IMR-90 (cell line): Measurements from ENCODE around the gene RIMS1. TPM values are rescaled to one million over a fixed set of nuclear protein-coding genes. Genes with fewer than 3 reads are reported as not detected.

Source experiments
- ATAC-seq: fragments of 200-7000 bp; cut with Tn5 transposase; 2 replicates; pipeline ENCODE4 v1.9.1; 2020; ENCODE audit warnings: low read depth, mild to moderate bottlenecking, moderate library complexity
- BruUV-seq: library from RNA; stranded (reverse); fragments of 400-500 nt; replicated peaks from 2 replicates; lab custom pipeline; 2021; lab: Mats Ljungman, UMichigan
- CTCF ChIA-PET: fragments of 300-600 bp; formaldehyde crosslinking; extraction: SDS; loops from one replicate; lab custom pipeline; 2021; ENCODE audit warnings: antibody characterized with exemption; lab: Yijun Ruan, JAX
- POLR2A ChIA-PET: fragments of 300-600 bp; sonication (Branson Sonifier 250); formaldehyde crosslinking; loops from one replicate; lab custom pipeline; 2022; ENCODE audit warnings: antibody characterized with exemption; ENCODE audit not compliant: unreplicated experiment; lab: Charles Lee
- DNase-seq: peaks from one replicate; pipeline ENCODE4 v3.0.0; 2013
- H2AFZ ChIP-seq: replicated peaks from 2 replicates; pipeline ENCODE3; 2013; ENCODE audit warnings: low read length, mild to moderate bottlenecking; ENCODE audit not compliant: poor library complexity
- H2AK5ac ChIP-seq: 2 replicates; pipeline ENCODE4 v1.6.1; 2013; ENCODE audit warnings: low read depth, low read length, inconsistent platforms
- H2AK9ac ChIP-seq: replicated peaks from 2 replicates; pipeline ENCODE3; 2013; ENCODE audit warnings: mild to moderate bottlenecking, low read depth, low read length, moderate library complexity; ENCODE audit not compliant: poor library complexity
- H2BK120ac ChIP-seq: 2 replicates; pipeline ENCODE4 v1.6.1; 2013; ENCODE audit warnings: low read depth, low read length, inconsistent platforms
- H2BK15ac ChIP-seq: 3 replicates; pipeline ENCODE4 v1.6.1; 2013; ENCODE audit warnings: low read depth, low read length, inconsistent platforms
- H2BK20ac ChIP-seq: 2 replicates; pipeline ENCODE4 v1.6.1; 2013; ENCODE audit warnings: low read depth, mild to moderate bottlenecking, inconsistent platforms, low read length, moderate library complexity
- H2BK5ac ChIP-seq: 2 replicates; pipeline ENCODE4 v1.6.1; 2013; ENCODE audit warnings: mild to moderate bottlenecking, low read depth, low read length, inconsistent platforms; ENCODE audit not compliant: poor library complexity, severe bottlenecking
- H3K14ac ChIP-seq: replicated peaks from 2 replicates; pipeline ENCODE4 v1.6.1; 2013; ENCODE audit warnings: low read depth, low read length, inconsistent platforms
- H3K18ac ChIP-seq: 2 replicates; pipeline ENCODE4 v1.6.1; 2013; ENCODE audit warnings: low read depth, low read length, control low read depth
- H3K23ac ChIP-seq: 2 replicates; pipeline ENCODE4 v1.6.1; 2013; ENCODE audit warnings: low read depth, low read length, inconsistent platforms
- H3K27ac ChIP-seq: 2 replicates; pipeline ENCODE4 v1.5.1; 2013; ENCODE audit warnings: mild to moderate bottlenecking, control low read depth, low read length; ENCODE audit not compliant: insufficient read depth
- H3K27me3 ChIP-seq: 2 replicates; pipeline ENCODE4 v1.6.1; 2013; ENCODE audit warnings: low read length; ENCODE audit not compliant: control insufficient read depth, insufficient read depth
- H3K36me3 ChIP-seq: 2 replicates; pipeline ENCODE4 v1.6.1; 2013; ENCODE audit warnings: low read length, mixed read lengths; ENCODE audit not compliant: control insufficient read depth, insufficient read depth
- H3K4ac ChIP-seq: 2 replicates; pipeline ENCODE4 v1.6.1; 2013; ENCODE audit warnings: low read depth, low read length, inconsistent platforms
- H3K4me1 ChIP-seq: 2 replicates; pipeline ENCODE4 v1.6.1; 2013; ENCODE audit warnings: low read length, mixed read lengths; ENCODE audit not compliant: control insufficient read depth, insufficient read depth
- H3K4me2 ChIP-seq: 2 replicates; pipeline ENCODE4 v1.6.1; 2013; ENCODE audit warnings: low read depth, mild to moderate bottlenecking, control low read depth, low read length, moderate library complexity
- H3K4me3 ChIP-seq: 2 replicates; pipeline ENCODE4 v1.5.1; 2013; ENCODE audit warnings: low read depth, mild to moderate bottlenecking, control low read depth, low read length, moderate library complexity; ENCODE audit not compliant: insufficient read depth
- H3K56ac ChIP-seq: 2 replicates; pipeline ENCODE4 v1.6.1; 2013; ENCODE audit warnings: low read length, inconsistent platforms; ENCODE audit not compliant: insufficient read depth; ENCODE audit errors: extremely low read depth
- H3K79me1 ChIP-seq, 2 experiments: 2 replicates each; pipeline ENCODE4 v1.6.1; 2013; ENCODE audit warnings: low read length in 2 of 2, inconsistent platforms in 1 of 2, low read depth in 1 of 2
- H3K9ac ChIP-seq: 2 replicates; pipeline ENCODE4 v1.6.1; 2013; ENCODE audit warnings: low read depth, low read length, control low read depth
- H3K9me1 ChIP-seq: 2 replicates; pipeline ENCODE4 v1.6.1; 2013; ENCODE audit warnings: low read length, inconsistent platforms; ENCODE audit not compliant: insufficient read depth
- H3K9me3 ChIP-seq: 2 replicates; pipeline ENCODE4 v1.6.1; 2013; ENCODE audit warnings: low read length; ENCODE audit not compliant: control insufficient read depth, insufficient read depth
- H4K20me1 ChIP-seq: 2 replicates; pipeline ENCODE4 v1.6.1; 2013; ENCODE audit warnings: low read length, inconsistent platforms; ENCODE audit not compliant: insufficient read depth
- H4K5ac ChIP-seq: 2 replicates; pipeline ENCODE4 v1.6.1; 2013; ENCODE audit warnings: mild to moderate bottlenecking, low read depth, low read length, control low read depth
- H4K8ac ChIP-seq, 2 experiments: 2 replicates each; pipeline ENCODE4 v1.6.1; 2013; ENCODE audit warnings: low read depth in 2 of 2, low read length in 2 of 2, control low read depth in 1 of 2, inconsistent platforms in 1 of 2
- H4K91ac ChIP-seq: 2 replicates; pipeline ENCODE4 v1.6.1; 2013; ENCODE audit warnings: low read depth, low read length, inconsistent platforms; ENCODE audit not compliant: insufficient read depth
- BHLHE40 ChIP-seq: fragments of 150-350 bp; IDR thresholded peaks from 2 replicates; pipeline ENCODE4 v1.6.1; 2016; ENCODE audit warnings: mild to moderate bottlenecking, low read depth, low read length
- CEBPB ChIP-seq: IDR thresholded peaks from 2 replicates; pipeline ENCODE4 v1.6.1; 2012; ENCODE audit warnings: low read depth, low read length, improper control_type of control experiment
- CHD1 ChIP-seq: IDR thresholded peaks from 2 replicates; pipeline ENCODE4 v1.6.1; 2012; ENCODE audit warnings: low read depth, low read length, improper control_type of control experiment
- FOS ChIP-seq: fragments of 150-350 bp; IDR thresholded peaks from 2 replicates; pipeline ENCODE4 v1.6.1; 2016; ENCODE audit warnings: low read depth, low read length
- MAFK ChIP-seq: IDR thresholded peaks from 2 replicates; pipeline ENCODE4 v1.6.1; 2012; ENCODE audit warnings: low read depth, low read length, improper control_type of control experiment
- MXI1 ChIP-seq: IDR thresholded peaks from 2 replicates; pipeline ENCODE4 v1.6.1; 2012; ENCODE audit warnings: low read depth, mild to moderate bottlenecking, low read length, moderate library complexity, borderline replicate concordance
- NFE2L2 ChIP-seq: fragments of 150-350 bp; IDR thresholded peaks from 2 replicates; pipeline ENCODE4 v1.6.1; 2016; ENCODE audit warnings: low read depth, mild to moderate bottlenecking, low read length
- POLR2A ChIP-seq: IDR thresholded peaks from 2 replicates; pipeline ENCODE4 v1.6.1; 2012; ENCODE audit warnings: mild to moderate bottlenecking, low read depth, low read length
- RAD21 ChIP-seq: IDR thresholded peaks from 2 replicates; pipeline ENCODE4 v1.6.1; 2012; ENCODE audit warnings: low read length, improper control_type of control experiment
- RCOR1 ChIP-seq: IDR thresholded peaks from 2 replicates; pipeline ENCODE4 v1.6.1; 2012; ENCODE audit warnings: mild to moderate bottlenecking, low read length, improper control_type of control experiment; ENCODE audit not compliant: insufficient replicate concordance
- RFX5 ChIP-seq: IDR thresholded peaks from 2 replicates; pipeline ENCODE4 v1.8.0; 2012; ENCODE audit warnings: low read depth, mild to moderate bottlenecking, low read length, moderate library complexity
- WGBS, 2 experiments: methylation state at CpG; one replicate each; pipeline versions ENCODE4 v1.1.5 to v1.1.7; 2013; ENCODE audit warnings: missing lambda C conversion rate in 2 of 2; ENCODE audit not compliant: insufficient read length in 1 of 2; ENCODE audit errors: extremely low coverage in 2 of 2; 5-methylcytosine and 5-hydroxymethylcytosine counted together
- dilution Hi-C: fragments of 300-500 bp; cut with HindIII; formaldehyde crosslinking; loops from one replicate; pipeline ENCODE4 v1.14.3; 2018; ENCODE audit warnings: low sequenced_read_pairs; ENCODE audit not compliant: unreplicated experiment
- in situ Hi-C: fragments of 300-500 bp; cut with MboI; formaldehyde crosslinking; loops from 3 replicates; pipeline ENCODE4 v1.14.3; 2019; ENCODE audit warnings: low sequenced_read_pairs, inconsistent platforms, mixed read lengths
- intact Hi-C: fragments of 100-400 bp; cut with micrococcal nuclease; formaldehyde crosslinking; loops from 2 replicates; pipeline ENCODE4 v1.10.0; 2022
- polyA plus RNA-seq, 3 experiments: library from polyadenylated mRNA; depleted of rRNA; stranded (reverse); fragments of >200 nt; gene quantifications; 2 replicates each; pipeline ENCODE4 v1.2.3, GENCODE V29; 2012; ENCODE audit warnings: low replicate concordance in 1 of 3
- total RNA-seq: library from RNA; depleted of rRNA; stranded (reverse); fragments of >200 nt; gene quantifications from 2 replicates; pipeline ENCODE4 v1.2.3, GENCODE V29; 2012
- TF ChIP-seq, protein P1 (sequence below): fragments of 150-350 bp; IDR thresholded peaks from 2 replicates; pipeline ENCODE4 v1.6.1; 2016; ENCODE audit warnings: low read depth, mild to moderate bottlenecking, low read length, moderate library complexity, borderline replicate concordance
- TF ChIP-seq, protein P2 (sequence below): conservative IDR thresholded peaks from 2 replicates; pipeline ENCODE4 v1.5.1; 2012; ENCODE audit warnings: mild to moderate bottlenecking, low read depth, low read length, improper control_type of control experiment

Gene RIMS1
- total and polyA plus RNA-seq, 2 of the 4 experiments (the other 2 are of a cell fraction), result 0.44 to 3.8 TPM

DNA sequence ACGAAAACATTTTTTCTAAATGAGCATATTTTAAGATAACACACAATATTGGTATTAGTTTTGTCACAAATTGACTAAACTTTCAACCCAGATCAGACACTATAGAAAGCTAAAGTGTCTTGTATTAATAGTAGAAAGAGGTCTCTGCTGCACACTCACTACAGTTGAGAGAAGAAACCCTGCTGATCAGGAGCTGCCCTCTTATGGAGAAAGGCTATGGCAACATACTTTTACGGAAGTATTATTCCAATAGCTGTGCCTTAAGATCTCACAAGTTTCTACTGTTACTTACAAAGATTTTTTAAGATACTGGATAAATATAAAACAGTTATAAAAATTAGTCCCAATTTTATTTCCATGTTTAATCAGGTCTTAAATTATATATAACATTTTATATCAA lies 155.7 kb downstream of the RIMS1 start:
- intact Hi-C loops, result no loop called here
- Histone ChIP-seq H3K4me2 (no peak overlapping the region), H3K4me1 (no peaks in the 10 kb centered on the region), H3K4me3 (no peak overlapping the region), H2BK120ac (no peak overlapping the region), H4K20me1 (no peaks in the 10 kb centered on the region), H3K9ac (no peak overlapping the region), H2BK20ac (no peak overlapping the region), H3K18ac (no peak overlapping the region), H4K5ac (no peak overlapping the region), H4K91ac (no peak overlapping the region), H4K8ac (no peak overlapping the region), H3K4ac (no peak overlapping the region), H2BK5ac (no peak overlapping the region), H2AK5ac (no peak overlapping the region), H2BK15ac (no peak overlapping the region), H3K9me3 (no peaks in the 10 kb centered on the region), H3K56ac (no peak overlapping the region), H3K23ac (no peak overlapping the region), H3K14ac (no peak overlapping the region), H3K36me3 (no peaks in the 10 kb centered on the region), H3K9me1 (no peaks in the 10 kb centered on the region), H2AFZ (no peak overlapping the region), H3K79me1 (no peaks in the 10 kb centered on the region), H3K27me3 (no peaks in the 10 kb centered on the region), H2AK9ac (no peak overlapping the region), H3K27ac (no peak overlapping the region)
- POLR2A ChIA-PET, result no interaction called here
- no peak for DNase-seq
- no CpG with 5 or more reads among the region's 2 CpGs for WGBS, 2 experiments
- no TSS peak for BruUV-seq
- no peak for ATAC-seq
- CTCF ChIA-PET, result interaction anchor here (0.5 kb wide), 1 partner anchor 75 kb away, joined by 4 read pairs; no protein-coding TSS in a partner anchor
- dilution Hi-C loops, result no loop called here
- in situ Hi-C loops, result no loop called here
- TF ChIP-seq MXI1 (no peak), MAFK (no peak), RFX5 (no peak), RAD21 (no peak), CHD1 (no peak), RCOR1 (no peak), FOS (no peak), BHLHE40 (no peak), POLR2A (no peak), CEBPB (no peak), NFE2L2 (no peak)
- TF ChIP-seq, protein P1, sequence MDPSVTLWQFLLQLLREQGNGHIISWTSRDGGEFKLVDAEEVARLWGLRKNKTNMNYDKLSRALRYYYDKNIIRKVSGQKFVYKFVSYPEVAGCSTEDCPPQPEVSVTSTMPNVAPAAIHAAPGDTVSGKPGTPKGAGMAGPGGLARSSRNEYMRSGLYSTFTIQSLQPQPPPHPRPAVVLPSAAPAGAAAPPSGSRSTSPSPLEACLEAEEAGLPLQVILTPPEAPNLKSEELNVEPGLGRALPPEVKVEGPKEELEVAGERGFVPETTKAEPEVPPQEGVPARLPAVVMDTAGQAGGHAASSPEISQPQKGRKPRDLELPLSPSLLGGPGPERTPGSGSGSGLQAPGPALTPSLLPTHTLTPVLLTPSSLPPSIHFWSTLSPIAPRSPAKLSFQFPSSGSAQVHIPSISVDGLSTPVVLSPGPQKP, result no peak
- TF ChIP-seq, protein P2, sequence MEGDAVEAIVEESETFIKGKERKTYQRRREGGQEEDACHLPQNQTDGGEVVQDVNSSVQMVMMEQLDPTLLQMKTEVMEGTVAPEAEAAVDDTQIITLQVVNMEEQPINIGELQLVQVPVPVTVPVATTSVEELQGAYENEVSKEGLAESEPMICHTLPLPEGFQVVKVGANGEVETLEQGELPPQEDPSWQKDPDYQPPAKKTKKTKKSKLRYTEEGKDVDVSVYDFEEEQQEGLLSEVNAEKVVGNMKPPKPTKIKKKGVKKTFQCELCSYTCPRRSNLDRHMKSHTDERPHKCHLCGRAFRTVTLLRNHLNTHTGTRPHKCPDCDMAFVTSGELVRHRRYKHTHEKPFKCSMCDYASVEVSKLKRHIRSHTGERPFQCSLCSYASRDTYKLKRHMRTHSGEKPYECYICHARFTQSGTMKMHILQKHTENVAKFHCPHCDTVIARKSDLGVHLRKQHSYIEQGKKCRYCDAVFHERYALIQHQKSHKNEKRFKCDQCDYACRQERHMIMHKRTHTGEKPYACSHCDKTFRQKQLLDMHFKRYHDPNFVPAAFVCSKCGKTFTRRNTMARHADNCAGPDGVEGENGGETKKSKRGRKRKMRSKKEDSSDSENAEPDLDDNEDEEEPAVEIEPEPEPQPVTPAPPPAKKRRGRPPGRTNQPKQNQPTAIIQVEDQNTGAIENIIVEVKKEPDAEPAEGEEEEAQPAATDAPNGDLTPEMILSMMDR, result no peak
